CD14-positive monocyte (primary cell): ENCODE results near the gene COX7A2L. TPM values are rescaled to one million over a fixed set of nuclear protein-coding genes. Genes with fewer than 3 reads are reported as not detected.

Source experiments
- DNase-seq, 3 donors: peaks; one replicate each; pipeline ENCODE4 v3.0.0-alpha.2; 2011 to 2022
- H2AFZ ChIP-seq: 2 replicates; pipeline ENCODE4 v1.6.0; 2012; ENCODE audit warnings: mild to moderate bottlenecking, low read depth, low read length, inconsistent platforms; ENCODE audit not compliant: insufficient read depth, poor library complexity, severe bottlenecking
- H3K27ac ChIP-seq, 2 donors: 1 replicate in 1 of 2; 2 replicates in 1 of 2; pipeline ENCODE4 v1.5.1; 2012 to 2013; ENCODE audit warnings: low read length in 2 of 2, control low read depth in 1 of 2, inconsistent platforms in 1 of 2, low read depth in 1 of 2, mild to moderate bottlenecking in 1 of 2
- H3K27me3 ChIP-seq, 2 donors: one replicate each; pipeline versions ENCODE4 v1.6.0 to v1.6.1; 2011 to 2013; ENCODE audit warnings: low read length in 2 of 2; ENCODE audit not compliant: control insufficient read depth in 2 of 2, insufficient read depth in 2 of 2
- H3K36me3 ChIP-seq, 2 donors: replicated peaks in 1 of 2; 1 replicate in 1 of 2; 2 replicates in 1 of 2; pipeline versions ENCODE4 v1.5.1 to v1.6.1; 2012 to 2013; ENCODE audit warnings: low read length in 2 of 2, control low read depth in 1 of 2, inconsistent platforms in 1 of 2, mild to moderate bottlenecking in 1 of 2; ENCODE audit not compliant: insufficient read depth in 2 of 2, control insufficient read depth in 1 of 2
- H3K4me1 ChIP-seq, 2 donors: 1 replicate in 1 of 2; 2 replicates in 1 of 2; pipeline versions ENCODE4 v1.5.1 to v1.6.1; 2012 to 2013; ENCODE audit warnings: low read length in 2 of 2, control low read depth in 1 of 2, inconsistent platforms in 1 of 2, mild to moderate bottlenecking in 1 of 2, moderate library complexity in 1 of 2; ENCODE audit not compliant: insufficient read depth in 2 of 2, control insufficient read depth in 1 of 2
- H3K4me2 ChIP-seq: replicated peaks from 2 replicates; pipeline ENCODE3; 2012; ENCODE audit warnings: low read length, moderate library complexity, mild to moderate bottlenecking; ENCODE audit not compliant: poor library complexity, severe bottlenecking; ENCODE audit errors: extremely low read depth
- H3K4me3 ChIP-seq, 3 experiments: fragments of 200-600 bp in 1 of 3; sonication (generic) in 1 of 3; replicated peaks in 1 of 3; 1 replicate in 2 of 3; 2 replicates in 1 of 3; pipeline ENCODE4 v1.5.1; 2011 to 2013; ENCODE audit warnings: low read length in 3 of 3, mild to moderate bottlenecking in 3 of 3, control low read depth in 2 of 3, low read depth in 2 of 3, inconsistent platforms in 1 of 3, moderate library complexity in 1 of 3
- H3K79me2 ChIP-seq: 2 replicates; pipeline ENCODE4 v1.6.0; 2012; ENCODE audit warnings: mild to moderate bottlenecking, control low read depth, inconsistent platforms, low read length, moderate library complexity; ENCODE audit not compliant: insufficient read depth
- H3K9ac ChIP-seq: 2 replicates; pipeline ENCODE4 v1.6.0; 2017; ENCODE audit warnings: low read length, mild to moderate bottlenecking; ENCODE audit not compliant: insufficient read depth, poor library complexity, severe bottlenecking
- H3K9me3 ChIP-seq, 2 donors: replicated peaks in 1 of 2; 1 replicate in 1 of 2; 2 replicates in 1 of 2; pipeline versions ENCODE4 v1.5.1 to v1.6.1; 2012 to 2013; ENCODE audit warnings: low read length in 2 of 2, control low read depth in 1 of 2; ENCODE audit not compliant: control insufficient read depth in 1 of 2, insufficient read depth in 1 of 2
- H4K20me1 ChIP-seq: 2 replicates; pipeline ENCODE4 v1.6.0; 2012; ENCODE audit warnings: mild to moderate bottlenecking, low read length, control low read depth, moderate library complexity; ENCODE audit not compliant: insufficient read depth
- H3K27ac Mint-ChIP-seq, 7 donors: one replicate each; pipeline ENCODE4 v1.8.0; 2020; ENCODE audit warnings: mild to moderate bottlenecking in 7 of 7, mixed read lengths in 7 of 7, moderate library complexity in 6 of 7, inconsistent platforms in 2 of 7
- H3K27me3 Mint-ChIP-seq, 3 donors: one replicate each; pipeline ENCODE4 v1.8.0; 2021 to 2022; ENCODE audit warnings: low read depth in 3 of 3, mild to moderate bottlenecking in 3 of 3, mixed read lengths in 3 of 3, moderate library complexity in 3 of 3, inconsistent platforms in 1 of 3
- H3K36me3 Mint-ChIP-seq, 2 donors: one replicate each; pipeline ENCODE4 v1.8.0; 2020; ENCODE audit warnings: mixed read lengths in 2 of 2, inconsistent platforms in 1 of 2, mild to moderate bottlenecking in 1 of 2
- H3K4me1 Mint-ChIP-seq: one replicate; pipeline ENCODE4 v1.8.0; 2020; ENCODE audit warnings: mild to moderate bottlenecking, mixed read lengths
- H3K4me3 Mint-ChIP-seq, 2 donors: one replicate each; pipeline ENCODE4 v1.8.0; 2020; ENCODE audit warnings: mild to moderate bottlenecking in 2 of 2, mixed read lengths in 2 of 2, moderate library complexity in 1 of 2
- H3K9me3 Mint-ChIP-seq, 7 donors: one replicate each; pipeline ENCODE4 v1.8.0; 2020 to 2022; ENCODE audit warnings: mixed read lengths in 7 of 7, mild to moderate bottlenecking in 6 of 7, moderate library complexity in 6 of 7, inconsistent platforms in 2 of 7
- WGBS: methylation state at CpG from one replicate; pipeline ENCODE4 v1.1.5; 2013; ENCODE audit warnings: missing lambda C conversion rate; ENCODE audit not compliant: insufficient coverage; 5-methylcytosine and 5-hydroxymethylcytosine counted together
- intact Hi-C, 2 donors: fragments of 100-400 bp; cut with micrococcal nuclease; formaldehyde crosslinking; loops; one replicate each; pipeline versions ENCODE4 v1.15.0 to v1.15.1; 2023
- polyA plus RNA-seq, 3 donors: library from polyadenylated mRNA; depleted of rRNA in 1 of 3; unstranded in 2 of 3; stranded (reverse) in 1 of 3; fragments of 300-500 nt in 2 of 3; fragments of >200 nt in 1 of 3; fragmentation: Illumina TruSeq in 2 of 3; gene quantifications; 1 replicate in 2 of 3; 2 replicates in 1 of 3; pipeline ENCODE4 v1.2.3, GENCODE V29; 2012 to 2021
- TF ChIP-seq, protein P1 (sequence below): fragments of 200-600 bp; IDR thresholded peaks from one replicate; pipeline ENCODE4 v1.8.0; 2022; ENCODE audit warnings: antibody characterized with exemption, mild to moderate bottlenecking

The COX7A2L gene
- polyA plus RNA-seq, 3 donors = 63.6 to 153 (median 144) TPM

DNA sequence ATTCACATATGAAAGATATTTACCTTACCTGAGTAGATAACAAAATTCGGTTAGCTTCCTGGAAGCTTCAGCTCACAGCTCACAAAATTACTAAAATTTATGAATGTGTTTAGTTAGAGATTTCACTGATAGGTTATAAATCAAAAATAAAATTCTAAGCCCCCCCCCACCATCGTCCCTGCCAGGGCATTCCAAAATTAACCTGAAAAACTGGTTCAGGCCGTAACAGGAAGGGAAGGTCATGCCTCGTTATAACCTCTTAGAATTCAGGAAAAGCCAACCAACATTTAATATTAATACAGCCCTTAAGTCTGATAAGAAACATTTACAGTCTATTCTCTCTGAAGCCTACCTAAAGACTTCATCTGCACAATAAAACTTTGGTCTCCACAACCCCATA, 48.9 kb downstream of the COX7A2L start:
- intact Hi-C loops = no loop called here
- peaks cover 11 to 22% of the 10 kb centered on the region in 2 donors for H3K36me3 ChIP-seq
- H3K36me3 Mint-ChIP-seq = peaks cover 21 to 31% of the 10 kb centered on the region in 2 donors

DNA sequence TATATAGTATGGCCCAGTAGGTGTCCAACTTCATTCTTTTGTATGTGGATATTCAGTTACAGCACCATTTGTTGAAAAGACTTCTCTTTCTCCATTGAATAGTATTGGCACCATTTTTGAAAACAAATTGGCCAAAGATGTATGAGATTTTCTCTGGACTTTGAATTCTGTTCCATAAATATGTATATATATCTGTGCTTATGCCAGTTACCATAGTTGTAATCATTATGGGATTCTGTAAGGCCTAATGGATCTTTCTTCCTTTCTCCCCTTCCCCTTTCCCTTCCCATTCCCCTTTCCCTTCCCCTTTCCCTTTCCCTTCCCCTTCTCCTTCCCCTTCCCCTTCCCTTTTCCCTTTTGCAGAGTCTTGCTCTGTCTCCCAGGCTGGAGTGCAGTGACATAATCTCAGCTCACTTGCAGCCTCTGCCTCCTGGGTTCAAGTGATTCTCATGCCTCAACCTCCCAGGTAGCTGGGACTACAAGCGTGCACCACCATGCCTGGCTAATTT, 51.0 kb downstream of the COX7A2L start:
- Mint-ChIP-seq H3K27ac (no peak overlapping the region), H3K4me1 (peaks cover 8% of the 10 kb centered on the region), H3K36me3 (peaks cover 27 to 37% of the 10 kb centered on the region in 2 donors), H3K9me3 (no peaks in the 10 kb centered on the region), H3K4me3 (no peak overlapping the region), H3K27me3 (peaks cover 0 to 1% (median 0%) of the 10 kb centered on the region in 3 donors)
- Histone ChIP-seq H3K27ac (no peak overlapping the region), H3K27me3 (no peaks in the 10 kb centered on the region), H3K4me1 (peaks cover 6 to 9% of the 10 kb centered on the region in 2 donors), H3K79me2 (no peaks in the 10 kb centered on the region), H2AFZ (no peak overlapping the region), H3K9me3 (no peaks in the 10 kb centered on the region), H3K4me2 (no peak overlapping the region), H4K20me1 (no peaks in the 10 kb centered on the region), H3K9ac (no peak overlapping the region), H3K4me3 (no peak overlapping the region), H3K36me3 (peaks cover 17 to 25% of the 10 kb centered on the region in 2 donors)
- no peak for DNase-seq
- intact Hi-C loops = no loop called here
- WGBS = 100% methylated on average over 1 of the region's 1 CpG
- TF ChIP-seq, protein P1, sequence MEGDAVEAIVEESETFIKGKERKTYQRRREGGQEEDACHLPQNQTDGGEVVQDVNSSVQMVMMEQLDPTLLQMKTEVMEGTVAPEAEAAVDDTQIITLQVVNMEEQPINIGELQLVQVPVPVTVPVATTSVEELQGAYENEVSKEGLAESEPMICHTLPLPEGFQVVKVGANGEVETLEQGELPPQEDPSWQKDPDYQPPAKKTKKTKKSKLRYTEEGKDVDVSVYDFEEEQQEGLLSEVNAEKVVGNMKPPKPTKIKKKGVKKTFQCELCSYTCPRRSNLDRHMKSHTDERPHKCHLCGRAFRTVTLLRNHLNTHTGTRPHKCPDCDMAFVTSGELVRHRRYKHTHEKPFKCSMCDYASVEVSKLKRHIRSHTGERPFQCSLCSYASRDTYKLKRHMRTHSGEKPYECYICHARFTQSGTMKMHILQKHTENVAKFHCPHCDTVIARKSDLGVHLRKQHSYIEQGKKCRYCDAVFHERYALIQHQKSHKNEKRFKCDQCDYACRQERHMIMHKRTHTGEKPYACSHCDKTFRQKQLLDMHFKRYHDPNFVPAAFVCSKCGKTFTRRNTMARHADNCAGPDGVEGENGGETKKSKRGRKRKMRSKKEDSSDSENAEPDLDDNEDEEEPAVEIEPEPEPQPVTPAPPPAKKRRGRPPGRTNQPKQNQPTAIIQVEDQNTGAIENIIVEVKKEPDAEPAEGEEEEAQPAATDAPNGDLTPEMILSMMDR = no peak

More for the DNA sequence above, 48.9 kb downstream of the COX7A2L start:
- Histone ChIP-seq H3K9ac (no peak overlapping the region), H3K4me3 (no peak overlapping the region), H2AFZ (no peak overlapping the region), H3K9me3 (no peaks in the 10 kb centered on the region), H3K27me3 (no peaks in the 10 kb centered on the region), H4K20me1 (no peaks in the 10 kb centered on the region), H3K79me2 (no peaks in the 10 kb centered on the region), H3K4me2 (no peak overlapping the region), H3K4me1 (peaks cover 15 to 19% of the 10 kb centered on the region in 2 donors), H3K27ac (no peak overlapping the region)
- TF ChIP-seq, protein P1 = no peak
- WGBS = 82% methylated on average over 3 of the region's 4 CpGs
- Mint-ChIP-seq H3K27ac (no peak overlapping the region), H3K4me3 (no peak overlapping the region), H3K4me1 (peaks cover 21% of the 10 kb centered on the region), H3K9me3 (no peaks in the 10 kb centered on the region), H3K27me3 (peaks cover 0 to 1% (median 0%) of the 10 kb centered on the region in 3 donors)
- DNase-seq = no peak
